ENCODE measurements around the gene DGKB. TPM values are rescaled to one million over a fixed set of nuclear protein-coding genes. Genes with fewer than 3 reads are reported as not detected.
A peak's percentile ranks its signal among the peaks of the same experiment; 100 is the strongest.

The DGKB gene
- total RNA-seq, 2 donors from 2014 or later = not detected

DNA sequence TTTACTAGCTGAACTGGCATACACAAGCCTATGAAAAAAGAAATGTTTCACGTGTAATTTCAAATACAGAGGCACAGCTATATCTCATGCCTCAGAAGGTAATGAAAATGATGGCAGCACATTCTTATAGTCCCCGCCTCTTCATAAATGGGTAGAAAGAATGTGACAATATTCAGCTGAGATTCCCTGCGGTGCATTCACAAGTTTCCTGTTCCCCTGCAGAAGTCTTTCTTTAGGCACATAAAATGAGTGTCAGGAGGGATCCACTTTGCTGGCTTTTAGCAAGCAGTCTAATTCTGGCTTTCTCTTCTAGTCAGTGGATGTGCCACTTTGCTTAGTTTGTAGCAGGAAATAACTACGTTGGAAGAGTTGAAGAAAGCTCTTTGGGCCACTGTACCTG, 56.1 kb downstream of the DGKB start:
- no peak overlapping the region for H3K4me3 Mint-ChIP-seq
- no peaks in the 10 kb centered on the region for H3K36me3 Mint-ChIP-seq (ENCODE audit: low read depth)
- no peak for ATAC-seq (replicated peaks)
- peaks cover 4% of the 10 kb centered on the region for H3K9me3 Mint-ChIP-seq
- no peaks in the 10 kb centered on the region for H3K27me3 Mint-ChIP-seq
- H3K4me1 Mint-ChIP-seq = no peaks in the 10 kb centered on the region
- no peak overlapping the region for H3K27ac Mint-ChIP-seq

- H3K36me3 Mint-ChIP-seq (ENCODE audit: low read depth) = no peaks in the 10 kb centered on the region
- ATAC-seq (replicated peaks) = no peak
Observed at GRCh38 chr7:14843755-14844154, 58.8 kb downstream of the DGKB start.

DNA sequence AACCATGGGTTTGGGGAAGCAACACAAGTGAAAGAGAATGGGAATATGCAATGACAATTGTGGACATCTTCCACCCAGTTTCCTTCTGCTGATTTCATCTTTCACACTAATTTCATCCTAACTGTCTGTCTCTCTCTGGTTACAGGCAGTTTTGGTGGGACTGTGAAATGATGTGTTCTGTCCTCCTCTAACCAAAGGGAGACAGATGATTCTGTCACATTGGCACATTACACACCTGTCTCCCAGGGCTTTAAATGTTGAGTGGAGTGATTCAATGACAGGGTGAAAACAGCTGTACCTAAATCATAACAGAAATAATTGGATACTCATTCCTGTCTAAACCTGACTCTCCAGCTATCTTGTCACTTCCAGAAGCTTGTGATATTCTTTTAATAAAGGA, 60.0 kb downstream of the DGKB start:
- Mint-ChIP-seq H3K27ac (no peak overlapping the region), H3K36me3 (ENCODE audit: low read depth) (no peaks in the 10 kb centered on the region), H3K4me3 (no peak overlapping the region), H3K27me3 (no peaks in the 10 kb centered on the region), H3K9me3 (no peaks in the 10 kb centered on the region), H3K4me1 (no peaks in the 10 kb centered on the region)
- ATAC-seq (replicated peaks) = no peak

More at GRCh38 chr7:14843755-14844154, 58.8 kb downstream of the DGKB start:
- no peak overlapping the region for H3K4me3 Mint-ChIP-seq
- H3K9me3 Mint-ChIP-seq = peaks cover 4% of the 10 kb centered on the region
- no peaks in the 10 kb centered on the region for H3K4me1 Mint-ChIP-seq
- no peaks in the 10 kb centered on the region for H3K27me3 Mint-ChIP-seq
- no peak overlapping the region for H3K27ac Mint-ChIP-seq

GRCh38 chr7:14841869-14842268, 60.7 kb downstream of the DGKB start:
- no peak for ATAC-seq (replicated peaks)
- H3K4me1 Mint-ChIP-seq = no peaks in the 10 kb centered on the region

GRCh38 chr7:14841086-14841485, 61.5 kb downstream of the DGKB start:
- no peak overlapping the region for H3K27ac Mint-ChIP-seq
- ATAC-seq (replicated peaks) = no peak
- H3K4me3 Mint-ChIP-seq = no peak overlapping the region
- H3K27me3 Mint-ChIP-seq = no peaks in the 10 kb centered on the region
- no peaks in the 10 kb centered on the region for H3K4me1 Mint-ChIP-seq
- no peaks in the 10 kb centered on the region for H3K9me3 Mint-ChIP-seq
- no peaks in the 10 kb centered on the region for H3K36me3 Mint-ChIP-seq (ENCODE audit: low read depth)

More at GRCh38 chr7:14841869-14842268, 60.7 kb downstream of the DGKB start:
- Mint-ChIP-seq H3K4me3 (no peak overlapping the region), H3K9me3 (no peaks in the 10 kb centered on the region), H3K27me3 (no peaks in the 10 kb centered on the region), H3K27ac (no peak overlapping the region), H3K36me3 (ENCODE audit: low read depth) (no peaks in the 10 kb centered on the region)

DNA sequence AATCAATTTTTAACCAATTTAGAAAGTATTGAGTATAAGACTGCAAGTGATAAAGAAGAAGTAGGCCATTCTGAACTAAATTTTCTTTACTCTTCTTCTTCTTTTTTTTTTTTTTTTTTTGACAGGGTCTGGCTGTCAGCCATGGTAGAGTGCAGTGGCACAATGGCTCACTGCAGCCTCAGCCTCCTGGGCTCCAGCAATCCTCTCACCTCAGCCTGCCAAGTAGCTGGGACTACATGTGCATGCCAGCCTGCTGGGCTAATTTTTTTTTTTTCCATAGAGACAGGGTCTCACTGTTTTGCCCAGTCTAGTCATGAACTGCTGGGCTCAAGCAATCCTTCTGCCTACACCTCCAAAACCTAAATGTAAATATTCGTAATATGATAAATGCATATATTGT, 63.2 kb downstream of the DGKB start:
- Mint-ChIP-seq H3K27me3 (no peaks in the 10 kb centered on the region), H3K4me3 (no peak overlapping the region), H3K4me1 (no peaks in the 10 kb centered on the region), H3K27ac (no peak overlapping the region), H3K36me3 (ENCODE audit: low read depth) (no peaks in the 10 kb centered on the region), H3K9me3 (no peaks in the 10 kb centered on the region)
- no peak for ATAC-seq (replicated peaks)

DNA sequence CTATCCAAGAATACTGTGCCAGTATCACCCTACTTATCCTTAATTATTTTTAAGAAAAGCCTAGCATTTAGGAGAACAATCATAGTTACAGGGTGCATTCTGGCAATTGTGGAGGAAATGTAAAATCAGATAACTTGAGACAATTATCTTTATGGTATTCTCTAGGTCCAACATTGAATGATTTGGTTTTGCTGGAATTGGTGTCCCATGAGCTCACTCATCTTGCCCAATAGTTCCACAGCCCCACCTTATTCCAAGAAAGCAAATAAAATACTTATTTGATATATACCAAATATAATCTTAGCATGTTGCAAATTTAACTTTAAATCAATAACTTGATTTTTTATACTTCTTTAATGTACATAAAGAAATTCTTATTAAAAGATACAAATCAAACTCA, 65.3 kb downstream of the DGKB start:
- H3K27ac Mint-ChIP-seq = no peak overlapping the region
- no peak for ATAC-seq (replicated peaks)
- H3K4me3 Mint-ChIP-seq = no peak overlapping the region
- no peaks in the 10 kb centered on the region for H3K27me3 Mint-ChIP-seq
- H3K36me3 Mint-ChIP-seq (ENCODE audit: low read depth) = no peaks in the 10 kb centered on the region
- H3K9me3 Mint-ChIP-seq = no peaks in the 10 kb centered on the region
- H3K4me1 Mint-ChIP-seq = no peaks in the 10 kb centered on the region

DNA sequence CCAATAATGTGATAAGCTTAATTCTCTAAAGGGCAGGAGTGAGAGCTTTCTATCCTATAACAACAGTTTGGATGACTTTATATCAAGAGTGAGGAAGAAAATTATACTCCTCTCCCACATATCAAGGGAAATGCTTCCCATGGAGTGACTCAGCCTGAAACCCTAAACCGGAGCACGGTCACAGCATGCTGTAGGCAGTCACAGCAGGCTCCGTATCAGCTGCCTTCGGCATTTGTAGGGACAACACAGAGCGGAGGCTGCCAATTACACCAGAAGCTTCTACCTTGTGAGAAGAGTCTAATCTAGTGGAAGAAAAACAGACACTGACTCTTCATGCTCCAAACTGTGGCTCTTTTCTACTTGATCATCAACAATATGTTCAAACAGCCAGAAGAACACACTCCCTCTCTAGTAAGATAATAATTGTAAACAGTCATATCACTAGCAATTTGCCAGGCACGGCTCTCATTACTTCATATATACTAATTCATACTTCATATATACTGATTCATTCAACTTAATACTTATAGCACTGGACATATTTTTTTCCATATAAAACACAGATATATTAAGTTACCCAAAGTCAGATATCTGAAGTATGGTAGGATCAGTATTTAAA, 65.9 kb downstream of the DGKB start:
- no peak overlapping the region for H3K4me3 Mint-ChIP-seq
- H3K27me3 Mint-ChIP-seq = no peaks in the 10 kb centered on the region
- no peak overlapping the region for H3K27ac Mint-ChIP-seq
- H3K4me1 Mint-ChIP-seq = no peaks in the 10 kb centered on the region
- H3K36me3 Mint-ChIP-seq (ENCODE audit: low read depth) = no peaks in the 10 kb centered on the region
- ATAC-seq (replicated peaks) = no peak
- H3K9me3 Mint-ChIP-seq = no peaks in the 10 kb centered on the region

- H3K27me3 Mint-ChIP-seq = no peaks in the 10 kb centered on the region
- no peak overlapping the region for H3K27ac Mint-ChIP-seq
- no peaks in the 10 kb centered on the region for H3K4me1 Mint-ChIP-seq
- H3K4me3 Mint-ChIP-seq = no peak overlapping the region
- no peak for ATAC-seq (replicated peaks)
- H3K36me3 Mint-ChIP-seq (ENCODE audit: low read depth) = no peaks in the 10 kb centered on the region
- no peaks in the 10 kb centered on the region for H3K9me3 Mint-ChIP-seq
Observed at GRCh38 chr7:14836006-14836405, 66.5 kb downstream of the DGKB start.

- Mint-ChIP-seq H3K4me1 (no peaks in the 10 kb centered on the region), H3K27ac (no peak overlapping the region), H3K36me3 (ENCODE audit: low read depth) (no peaks in the 10 kb centered on the region), H3K9me3 (no peaks in the 10 kb centered on the region), H3K4me3 (no peak overlapping the region), H3K27me3 (no peaks in the 10 kb centered on the region)
- no peak for ATAC-seq (replicated peaks)
Observed at GRCh38 chr7:14835384-14835783, 67.2 kb downstream of the DGKB start.

GRCh38 chr7:14834883-14835282, 67.7 kb downstream of the DGKB start:
- ATAC-seq (replicated peaks) = no peak
- Mint-ChIP-seq H3K9me3 (no peaks in the 10 kb centered on the region), H3K4me3 (no peak overlapping the region), H3K27me3 (no peaks in the 10 kb centered on the region), H3K27ac (no peak overlapping the region), H3K36me3 (ENCODE audit: low read depth) (no peaks in the 10 kb centered on the region), H3K4me1 (no peaks in the 10 kb centered on the region)

DNA sequence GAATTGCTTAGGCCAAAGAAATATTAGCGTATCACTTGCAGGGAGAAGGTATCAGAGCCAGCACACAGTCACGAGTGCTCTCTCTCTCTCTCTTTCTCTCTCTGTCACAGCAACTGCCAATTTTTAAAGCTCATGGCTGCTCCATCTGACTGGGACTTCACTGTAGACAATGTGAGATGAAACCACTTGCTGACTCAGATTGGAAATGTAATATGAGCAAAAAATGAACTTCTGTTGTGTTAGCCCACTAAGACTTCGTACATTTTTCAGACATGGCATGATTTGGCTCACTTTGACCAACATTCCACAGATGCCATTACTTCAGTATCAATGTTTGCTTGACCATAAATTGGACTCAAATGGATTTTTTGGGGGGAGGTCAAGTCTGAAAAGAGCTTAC, 68.1 kb downstream of the DGKB start:
- H3K4me3 Mint-ChIP-seq = no peak overlapping the region
- H3K27me3 Mint-ChIP-seq = no peaks in the 10 kb centered on the region
- no peaks in the 10 kb centered on the region for H3K4me1 Mint-ChIP-seq
- peak; percentile 59 for ATAC-seq (replicated peaks)
- H3K36me3 Mint-ChIP-seq (ENCODE audit: low read depth) = no peaks in the 10 kb centered on the region
- H3K9me3 Mint-ChIP-seq = no peaks in the 10 kb centered on the region
- no peak overlapping the region for H3K27ac Mint-ChIP-seq

- H3K27ac Mint-ChIP-seq = no peak overlapping the region
- no peaks in the 10 kb centered on the region for H3K9me3 Mint-ChIP-seq
- H3K4me1 Mint-ChIP-seq = no peaks in the 10 kb centered on the region
- no peaks in the 10 kb centered on the region for H3K27me3 Mint-ChIP-seq
- no peak overlapping the region for H3K4me3 Mint-ChIP-seq
- no peaks in the 10 kb centered on the region for H3K36me3 Mint-ChIP-seq (ENCODE audit: low read depth)
- no peak for ATAC-seq (replicated peaks)
Observed at GRCh38 chr7:14833707-14834106, 68.8 kb downstream of the DGKB start.

DNA sequence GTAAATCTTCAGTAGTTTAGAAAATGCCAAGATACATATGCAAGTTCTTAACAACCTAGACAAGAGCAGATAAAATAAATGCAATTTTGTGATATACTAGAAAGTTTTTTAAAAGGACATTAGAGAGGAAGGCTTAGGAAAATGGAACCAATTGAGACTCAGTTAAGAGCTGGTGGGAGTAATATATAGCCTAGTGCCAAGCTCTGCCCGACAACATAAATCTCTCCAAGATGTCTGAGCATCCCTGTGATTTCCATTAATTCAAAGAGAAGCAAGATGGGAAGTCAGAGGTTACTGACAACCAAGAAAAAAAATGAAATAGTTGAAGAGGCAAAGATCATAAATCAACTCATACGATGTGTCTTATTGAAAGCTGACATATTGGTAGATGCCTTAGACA, 74.5 kb downstream of the DGKB start:
- Mint-ChIP-seq H3K4me1 (no peaks in the 10 kb centered on the region), H3K27me3 (no peaks in the 10 kb centered on the region), H3K36me3 (ENCODE audit: low read depth) (no peaks in the 10 kb centered on the region), H3K9me3 (no peaks in the 10 kb centered on the region), H3K27ac (no peak overlapping the region), H3K4me3 (no peak overlapping the region)
- ATAC-seq (replicated peaks) = no peak

DNA sequence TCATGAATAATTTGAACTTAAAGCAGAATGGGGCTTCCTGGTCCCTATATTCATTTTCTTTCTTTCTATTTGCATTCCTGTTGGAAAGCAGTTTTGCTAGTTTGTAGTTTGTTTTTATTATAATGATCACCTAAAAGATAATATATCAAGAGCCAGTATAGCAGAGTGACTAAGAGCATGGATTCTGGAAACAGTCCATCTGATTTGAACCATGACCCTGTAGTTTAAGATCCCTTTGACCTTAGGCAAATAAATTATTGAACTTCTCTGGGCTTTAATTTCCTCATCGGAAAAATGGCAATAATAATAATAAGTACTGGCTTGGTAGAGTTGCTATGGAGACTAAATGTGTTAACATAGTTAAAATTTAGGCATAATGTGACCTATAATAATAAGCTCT, 76.1 kb downstream of the DGKB start:
- Mint-ChIP-seq H3K4me1 (no peaks in the 10 kb centered on the region), H3K27ac (no peak overlapping the region), H3K27me3 (peaks cover 4% of the 10 kb centered on the region), H3K36me3 (ENCODE audit: low read depth) (no peaks in the 10 kb centered on the region), H3K9me3 (no peaks in the 10 kb centered on the region), H3K4me3 (no peak overlapping the region)
- ATAC-seq (replicated peaks) = no peak

- ATAC-seq (replicated peaks) = no peak
- Mint-ChIP-seq H3K27me3 (peaks cover 5% of the 10 kb centered on the region), H3K4me3 (no peak overlapping the region), H3K9me3 (no peaks in the 10 kb centered on the region), H3K36me3 (ENCODE audit: low read depth) (no peaks in the 10 kb centered on the region), H3K27ac (no peak overlapping the region), H3K4me1 (no peaks in the 10 kb centered on the region)
Observed at GRCh38 chr7:14825912-14826311, 76.6 kb downstream of the DGKB start.
